Left lung (tissue), 10 donors: ENCODE measurements around the gene SUPT3H. TPM values are rescaled to one million over a fixed set of nuclear protein-coding genes. Genes with fewer than 3 reads are reported as not detected.

Source experiments
- ATAC-seq: fragments of 200-7000 bp; cut with Tn5 transposase; one replicate; pipeline ENCODE4 v1.9.1; 2020; ENCODE audit warnings: moderate library complexity
- DNase-seq, 4 donors: peaks; one replicate each; pipeline ENCODE4 v3.0.0-alpha.2; 2013 to 2020
- H3K27ac ChIP-seq, 2 donors: fragments of 200-600 bp; sonication (generic) in 1 of 2; one replicate each; pipeline versions ENCODE4 v1.5.0 to v1.8.0; 2020 to 2021
- H3K27me3 ChIP-seq, 2 donors: fragments of 200-600 bp; sonication (generic) in 1 of 2; one replicate each; pipeline versions ENCODE4 v1.5.0 to v1.8.0; 2020 to 2021
- H3K36me3 ChIP-seq, 2 donors: fragments of 200-600 bp; sonication (generic) in 1 of 2; one replicate each; pipeline versions ENCODE4 v1.5.0 to v1.8.0; 2020 to 2021
- H3K4me1 ChIP-seq, 2 donors: fragments of 200-600 bp; one replicate each; pipeline ENCODE4 v1.8.0; 2021
- H3K4me3 ChIP-seq, 2 donors: fragments of 200-600 bp; sonication (generic) in 1 of 2; one replicate each; pipeline versions ENCODE4 v1.5.0 to v1.8.0; 2020 to 2021; ENCODE audit warnings: mild to moderate bottlenecking in 1 of 2
- H3K9me3 ChIP-seq, 2 donors: fragments of 200-600 bp; sonication (generic) in 1 of 2; one replicate each; pipeline versions ENCODE4 v1.5.0 to v1.8.0; 2020 to 2021
- CTCF ChIP-seq, 2 donors: fragments of 200-600 bp; sonication (generic) in 1 of 2; IDR thresholded peaks; one replicate each; pipeline versions ENCODE4 v1.5.0 to v1.8.0; 2021; ENCODE audit warnings: antibody characterized with exemption in 2 of 2
- intact Hi-C, 2 donors: fragments of 100-400 bp; cut with DNase I; formaldehyde crosslinking; loops; one replicate each; pipeline versions ENCODE4 v1.11.2 to v1.14.2; 2022
- polyA plus RNA-seq, 6 donors: library from polyadenylated mRNA; unstranded; fragments of 120-200 nt; gene quantifications; one replicate each; pipeline ENCODE4 v1.2.1, GENCODE V29; 2013; ENCODE audit not compliant: insufficient read length in 6 of 6
- total RNA-seq, 2 donors: library from RNA; stranded (reverse); fragmentation: NEBNext Ultra II Directional; extraction: Animal tissue kit (Norgen Biotek cat#: 25700); gene quantifications; one replicate each; pipeline ENCODE4 v1.2.1, GENCODE V29; 2021
- donor health status: DM: no; HTN: yes; CAD: no.
- donor health status: DM: no; HTN: no; CAD: no.

SUPT3H gene
- total and polyA plus RNA-seq, 8 donors, result 4.7 to 33.0 (median 26.2) TPM

GRCh38 chr6:45201484-45201883 lies 176.2 kb downstream of the SUPT3H start:
- no peaks in the 10 kb centered on the region for H3K36me3 ChIP-seq
- H3K27me3 ChIP-seq, result no peaks in the 10 kb centered on the region
- DNase-seq (no peak), ATAC-seq (no peak)
- H3K9me3 ChIP-seq, result no peaks in the 10 kb centered on the region
- no peak overlapping the region for H3K4me3 ChIP-seq
- H3K27ac ChIP-seq, result no peak overlapping the region
- no peak for TF ChIP-seq CTCF (IDR thresholded peaks at IDR 0.05)
- no peaks in the 10 kb centered on the region for H3K4me1 ChIP-seq
- intact Hi-C loops, result no loop called here

GRCh38 chr6:45200510-45200909 lies 177.2 kb downstream of the SUPT3H start:
- no peaks in the 10 kb centered on the region for H3K27me3 ChIP-seq
- intact Hi-C loops, result no loop called here

GRCh38 chr6:45199554-45199953 lies 178.2 kb downstream of the SUPT3H start:
- H3K36me3 ChIP-seq, result no peaks in the 10 kb centered on the region
- H3K27ac ChIP-seq, result no peak overlapping the region
- ATAC-seq (no peak), DNase-seq (no peak)
- no peak overlapping the region for H3K4me3 ChIP-seq
- no peaks in the 10 kb centered on the region for H3K4me1 ChIP-seq
- intact Hi-C loops, result no loop called here
- no peaks in the 10 kb centered on the region for H3K27me3 ChIP-seq
- TF ChIP-seq CTCF (IDR thresholded peaks at IDR 0.05), result no peak
- H3K9me3 ChIP-seq, result no peaks in the 10 kb centered on the region

More at GRCh38 chr6:45200510-45200909, 177.2 kb downstream of the SUPT3H start:
- Histone ChIP-seq H3K4me3 (no peak overlapping the region), H3K9me3 (no peaks in the 10 kb centered on the region), H3K27ac (no peak overlapping the region), H3K4me1 (no peaks in the 10 kb centered on the region), H3K36me3 (no peaks in the 10 kb centered on the region)
- DNase-seq (no peak), ATAC-seq (no peak)
- no peak for TF ChIP-seq CTCF (IDR thresholded peaks at IDR 0.05)

DNA sequence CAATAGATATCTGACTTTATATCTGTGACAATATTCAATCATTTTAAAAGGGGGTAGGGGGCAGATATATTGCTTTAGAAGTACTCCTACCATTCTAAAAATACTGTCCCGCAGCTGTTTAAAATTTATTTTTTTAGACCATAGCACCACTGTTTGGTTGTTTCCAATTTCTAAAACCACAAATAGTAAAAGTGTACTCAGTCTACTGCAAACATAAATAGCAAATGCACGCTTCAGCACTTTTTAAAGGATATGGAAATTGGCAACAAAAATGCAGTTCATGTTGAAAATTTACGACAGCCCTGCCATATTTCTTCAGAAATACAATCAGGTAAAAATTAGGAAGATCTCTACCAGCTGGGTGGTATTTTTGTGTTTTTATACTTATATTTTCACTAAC lies 181.6 kb downstream of the SUPT3H start:
- Histone ChIP-seq H3K4me1 (no peaks in the 10 kb centered on the region), H3K27ac (no peak overlapping the region), H3K9me3 (no peaks in the 10 kb centered on the region), H3K36me3 (no peaks in the 10 kb centered on the region), H3K27me3 (no peaks in the 10 kb centered on the region), H3K4me3 (no peak overlapping the region)
- no peak for TF ChIP-seq CTCF (IDR thresholded peaks at IDR 0.05)
- ATAC-seq (no peak), DNase-seq (peak in 1 of 4 donors; percentile 11)
- intact Hi-C loops, result no loop called here

DNA sequence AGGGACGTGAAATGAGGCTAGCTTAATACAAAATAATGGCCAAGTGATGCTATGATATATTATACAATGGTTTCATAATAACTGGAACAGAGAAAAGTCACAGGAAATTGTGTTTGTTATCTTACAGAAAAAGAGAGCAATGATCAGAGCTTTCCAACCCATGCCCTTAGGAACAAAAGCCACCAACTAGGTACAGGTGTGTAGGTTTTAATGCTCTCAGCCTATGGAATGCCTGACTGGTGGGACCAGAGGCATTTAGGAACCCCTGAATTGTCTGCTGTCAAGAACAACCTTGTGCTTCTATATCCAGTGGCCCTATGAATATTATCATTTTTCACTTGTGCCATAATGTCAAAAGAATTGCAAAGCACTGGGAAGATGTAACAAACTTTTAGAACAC lies 182.6 kb downstream of the SUPT3H start:
- intact Hi-C loops, result no loop called here
- TF ChIP-seq CTCF (IDR thresholded peaks at IDR 0.05), result no peak
- Histone ChIP-seq H3K27ac (no peak overlapping the region), H3K4me3 (no peak overlapping the region), H3K4me1 (no peaks in the 10 kb centered on the region), H3K9me3 (no peaks in the 10 kb centered on the region), H3K27me3 (no peaks in the 10 kb centered on the region), H3K36me3 (no peaks in the 10 kb centered on the region)
- ATAC-seq (no peak), DNase-seq (no peak)
